ENCODE measurements around the gene BTBD10.
A peak's percentile ranks its signal among the peaks of the same experiment; 100 is the strongest.

BTBD10 gene

GRCh38 chr11:13462311-13462900 lies 616 bp downstream of the BTBD10 start:
- TF ChIP-seq CTCF (conservative IDR thresholded peaks at IDR 0.05) (peak; percentile 26), ZFX (IDR thresholded peaks at IDR 0.05) (no peak)
- H3K27ac ChIP-seq, result peak overlapping the region; percentile 79

- TF ChIP-seq ZFX (IDR thresholded peaks at IDR 0.05), result no peak
- no peak for TF ChIP-seq CTCF (conservative IDR thresholded peaks at IDR 0.05)
- H3K27ac ChIP-seq, result no peak overlapping the region
These were observed 1.7 kb downstream of the BTBD10 start for GRCh38 chr11:13461291-13461690.

GRCh38 chr11:13450832-13451397 lies 12.1 kb downstream of the BTBD10 start:
- no peak overlapping the region for H3K27ac ChIP-seq
- TF ChIP-seq ZFX (IDR thresholded peaks at IDR 0.05) (no peak), CTCF (conservative IDR thresholded peaks at IDR 0.05) (no peak)

- TF ChIP-seq CTCF (conservative IDR thresholded peaks at IDR 0.05) (no peak), ZFX (IDR thresholded peaks at IDR 0.05) (no peak)
- no peak overlapping the region for H3K27ac ChIP-seq
These were observed 13.5 kb downstream of the BTBD10 start for GRCh38 chr11:13449522-13449921.

GRCh38 chr11:13448876-13449275 lies 14.1 kb downstream of the BTBD10 start:
- no peak overlapping the region for H3K27ac ChIP-seq

GRCh38 chr11:13446444-13446843 lies 16.6 kb downstream of the BTBD10 start:
- TF ChIP-seq CTCF (conservative IDR thresholded peaks at IDR 0.05), result no peak
- no peak for TF ChIP-seq ZFX (IDR thresholded peaks at IDR 0.05)
- H3K27ac ChIP-seq, result no peak overlapping the region

More at GRCh38 chr11:13448876-13449275, 14.1 kb downstream of the BTBD10 start:
- TF ChIP-seq CTCF (conservative IDR thresholded peaks at IDR 0.05) (no peak), ZFX (IDR thresholded peaks at IDR 0.05) (no peak)

- H3K27ac ChIP-seq, result no peak overlapping the region
- no peak for TF ChIP-seq CTCF (conservative IDR thresholded peaks at IDR 0.05)
- no peak for TF ChIP-seq ZFX (IDR thresholded peaks at IDR 0.05)
These were observed 17.4 kb downstream of the BTBD10 start for GRCh38 chr11:13445588-13445987.

Data from C4-2B (cell line).